WTC11 (cell line): ENCODE data around the gene EYS.

ENCODE experiments used
- CTCF ChIP-seq: fragments of 200-600 bp; IDR thresholded peaks from 2 replicates; pipeline ENCODE4 v1.8.0; 2022; ENCODE audit warnings: antibody characterized with exemption
- ETV6 ChIP-seq: sonication (generic); formaldehyde crosslinking; IDR thresholded peaks from 2 replicates; pipeline ENCODE4 v1.8.1; 2022; ENCODE audit warnings: mild to moderate bottlenecking, missing genetic modification reagents
- NR2C2 ChIP-seq: sonication (generic); formaldehyde crosslinking; IDR thresholded peaks from 2 replicates; pipeline ENCODE4 v1.8.0; 2022; ENCODE audit warnings: mild to moderate bottlenecking, missing genetic modification reagents
- NR3C1 ChIP-seq: sonication (generic); formaldehyde crosslinking; conservative IDR thresholded peaks from 2 replicates; pipeline ENCODE4 v1.8.1; 2023; ENCODE audit warnings: low read depth, mild to moderate bottlenecking, missing genetic modification reagents
- PRRX2 ChIP-seq: fragments of 250-450 bp; sonication (Bioruptor Pico); IDR thresholded peaks from 2 replicates; pipeline ENCODE4 v1.8.0; 2021; ENCODE audit warnings: mild to moderate bottlenecking
- TEAD1 ChIP-seq: sonication (generic); formaldehyde crosslinking; IDR thresholded peaks from 2 replicates; pipeline ENCODE4 v1.8.0; 2022; ENCODE audit warnings: mild to moderate bottlenecking, missing genetic modification reagents
- TF ChIP-seq, protein P1 (sequence below): sonication (generic); formaldehyde crosslinking; IDR thresholded peaks from 2 replicates; pipeline ENCODE4 v1.8.0; 2022; ENCODE audit warnings: missing genetic modification reagents

DNA sequence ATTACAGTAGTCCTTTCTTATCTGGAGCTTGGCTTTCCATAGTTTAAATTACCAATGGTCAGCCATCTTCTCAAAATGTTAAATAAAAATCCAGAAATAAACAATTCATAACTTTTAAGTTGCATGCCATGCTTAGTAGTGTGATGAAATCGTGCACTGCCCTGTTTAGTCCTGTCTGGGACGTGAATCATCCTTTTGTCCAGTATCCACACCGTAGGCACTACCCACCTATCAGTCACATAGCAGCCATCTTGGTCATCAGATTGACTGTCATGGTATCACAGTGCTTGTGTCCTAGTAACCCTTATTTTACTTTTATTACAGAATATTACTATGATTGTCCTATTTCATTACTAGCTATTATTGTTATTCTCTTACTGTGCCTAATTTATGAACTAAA is 924.1 kb downstream of the EYS start:
- no peak for TF ChIP-seq CTCF
- TF ChIP-seq TEAD1 (CRISPR knock-in tag), result no peak
- no peak for TF ChIP-seq ETV6 (CRISPR knock-in tag)
- TF ChIP-seq NR3C1 (CRISPR knock-in tag), result no peak
- TF ChIP-seq NR2C2 (CRISPR knock-in tag), result no peak
- TF ChIP-seq, protein P1, sequence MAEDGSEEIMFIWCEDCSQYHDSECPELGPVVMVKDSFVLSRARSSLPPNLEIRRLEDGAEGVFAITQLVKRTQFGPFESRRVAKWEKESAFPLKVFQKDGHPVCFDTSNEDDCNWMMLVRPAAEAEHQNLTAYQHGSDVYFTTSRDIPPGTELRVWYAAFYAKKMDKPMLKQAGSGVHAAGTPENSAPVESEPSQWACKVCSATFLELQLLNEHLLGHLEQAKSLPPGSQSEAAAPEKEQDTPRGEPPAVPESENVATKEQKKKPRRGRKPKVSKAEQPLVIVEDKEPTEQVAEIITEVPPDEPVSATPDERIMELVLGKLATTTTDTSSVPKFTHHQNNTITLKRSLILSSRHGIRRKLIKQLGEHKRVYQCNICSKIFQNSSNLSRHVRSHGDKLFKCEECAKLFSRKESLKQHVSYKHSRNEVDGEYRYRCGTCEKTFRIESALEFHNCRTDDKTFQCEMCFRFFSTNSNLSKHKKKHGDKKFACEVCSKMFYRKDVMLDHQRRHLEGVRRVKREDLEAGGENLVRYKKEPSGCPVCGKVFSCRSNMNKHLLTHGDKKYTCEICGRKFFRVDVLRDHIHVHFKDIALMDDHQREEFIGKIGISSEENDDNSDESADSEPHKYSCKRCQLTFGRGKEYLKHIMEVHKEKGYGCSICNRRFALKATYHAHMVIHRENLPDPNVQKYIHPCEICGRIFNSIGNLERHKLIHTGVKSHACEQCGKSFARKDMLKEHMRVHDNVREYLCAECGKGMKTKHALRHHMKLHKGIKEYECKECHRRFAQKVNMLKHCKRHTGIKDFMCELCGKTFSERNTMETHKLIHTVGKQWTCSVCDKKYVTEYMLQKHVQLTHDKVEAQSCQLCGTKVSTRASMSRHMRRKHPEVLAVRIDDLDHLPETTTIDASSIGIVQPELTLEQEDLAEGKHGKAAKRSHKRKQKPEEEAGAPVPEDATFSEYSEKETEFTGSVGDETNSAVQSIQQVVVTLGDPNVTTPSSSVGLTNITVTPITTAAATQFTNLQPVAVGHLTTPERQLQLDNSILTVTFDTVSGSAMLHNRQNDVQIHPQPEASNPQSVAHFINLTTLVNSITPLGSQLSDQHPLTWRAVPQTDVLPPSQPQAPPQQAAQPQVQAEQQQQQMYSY (CRISPR knock-in tag), result no peak
- TF ChIP-seq PRRX2 (CRISPR knock-in tag), result no peak
